Measurements from ENCODE around the gene PON3.

The PON3 gene

DNA sequence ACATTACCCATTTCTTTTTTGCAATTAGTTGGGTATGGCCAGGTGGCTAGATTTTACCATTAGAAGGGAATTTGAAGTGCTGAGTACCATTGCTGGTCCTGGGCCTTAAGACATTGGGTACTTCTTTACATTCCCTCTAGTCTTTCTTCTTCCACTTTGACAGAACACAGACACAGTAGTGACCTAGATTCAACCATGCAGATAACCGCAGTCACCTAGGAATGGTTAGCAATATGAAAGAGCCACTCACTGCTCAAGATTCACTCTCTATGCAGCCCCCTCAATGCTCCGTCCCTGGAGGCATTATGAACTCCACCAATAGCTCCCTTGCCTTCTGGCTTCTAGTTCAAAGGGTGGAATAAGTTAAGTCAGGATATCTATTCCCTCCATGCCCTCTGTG, 55.7 kb downstream of the PON3 start:
- no peak for DNase-seq (ENCODE audit: low read depth, low spot score)

- DNase-seq (ENCODE audit: low read depth, low spot score), result no peak
These were observed 57.3 kb downstream of the PON3 start for GRCh38 chr7:95338832-95339231.

GRCh38 chr7:95335093-95335492, 61.1 kb downstream of the PON3 start:
- no peak for DNase-seq (ENCODE audit: low read depth, low spot score)

DNA sequence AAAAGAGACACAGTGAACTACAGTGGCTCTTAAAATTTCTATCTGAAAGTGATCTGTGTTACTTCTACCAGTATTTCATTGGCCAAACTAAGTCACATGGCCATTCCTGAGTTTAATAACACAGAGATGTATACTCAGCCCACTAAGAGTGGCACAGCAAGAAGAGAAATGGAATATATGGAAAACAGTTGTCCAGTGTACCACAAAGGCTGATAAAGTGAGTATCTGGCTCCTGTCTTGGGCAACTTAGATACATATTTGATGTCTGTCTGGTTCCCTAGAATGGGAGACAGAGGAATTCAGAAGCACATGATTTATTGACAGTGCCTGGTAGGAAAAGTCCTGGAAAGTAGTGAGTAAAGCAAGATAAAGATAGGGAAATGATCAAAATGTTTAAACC, 61.7 kb downstream of the PON3 start:
- DNase-seq (ENCODE audit: low read depth, low spot score), result no peak

DNA sequence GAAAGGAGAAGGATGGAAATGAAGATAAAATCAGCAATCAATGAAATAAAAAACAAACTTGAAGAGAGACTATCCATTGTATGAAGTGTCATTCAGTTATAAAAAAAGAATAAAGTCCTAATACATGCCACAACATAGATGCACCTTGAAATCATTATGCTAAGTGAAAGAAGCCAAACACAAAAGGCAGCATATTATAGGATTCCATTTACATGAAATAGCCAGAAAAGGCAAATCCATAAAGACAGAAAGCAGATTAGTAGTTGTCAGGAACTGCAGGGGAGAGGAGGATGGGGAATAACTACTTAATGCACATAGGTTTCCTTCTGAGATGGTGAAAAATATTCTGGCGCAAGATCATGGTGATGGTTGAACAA, 65.2 kb downstream of the PON3 start:
- DNase-seq (ENCODE audit: low read depth, low spot score), result no peak

- no peak for DNase-seq (ENCODE audit: low read depth, low spot score)
These were observed 65.8 kb downstream of the PON3 start for GRCh38 chr7:95330204-95330960.

DNA sequence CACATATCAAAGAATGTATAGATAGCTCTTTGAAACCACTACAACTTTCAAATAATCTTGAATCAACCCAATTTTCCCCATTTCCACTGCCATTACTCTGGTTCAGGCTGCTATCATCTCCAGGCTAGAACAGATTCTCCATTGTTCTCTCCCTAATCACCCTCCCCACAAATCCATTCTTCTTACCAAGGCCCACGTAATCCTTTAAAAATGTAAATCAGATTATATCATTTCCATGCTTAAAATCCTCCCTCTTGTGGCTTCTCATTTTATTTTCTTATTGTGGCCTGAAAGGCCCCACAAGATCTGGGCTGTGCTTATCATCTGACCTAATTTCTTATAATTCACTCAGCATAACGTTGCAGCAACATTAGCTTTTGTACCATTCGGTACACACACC, 68.8 kb downstream of the PON3 start:
- no peak for DNase-seq (ENCODE audit: low read depth, low spot score)

DNA sequence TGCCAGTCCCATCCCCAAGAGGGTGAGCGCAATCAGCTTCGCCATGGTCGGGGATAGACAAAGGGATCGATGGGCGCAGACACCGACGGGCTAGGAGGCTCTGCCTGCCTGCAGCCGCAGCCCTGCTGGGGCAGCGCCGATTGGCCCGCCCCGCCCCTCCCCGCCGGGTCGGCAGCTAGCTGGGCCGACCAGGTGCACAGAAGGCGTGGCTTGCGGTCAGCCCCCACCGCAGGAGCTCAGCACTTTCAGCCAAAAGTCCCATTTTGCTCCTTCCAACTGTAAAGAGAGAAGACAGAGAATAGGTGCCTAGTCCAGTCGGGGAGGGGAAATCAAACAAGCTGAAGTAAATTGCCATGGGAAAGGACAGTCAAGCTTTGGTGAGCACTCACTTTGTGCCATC, 71.7 kb downstream of the PON3 start, which contains the start of gene PON1:
TSS of gene PON1 (minus strand) at position 102 of the 400 bp plus-strand sequence. CDS start at position 45, 57 bp downstream.
- DNase-seq (ENCODE audit: low read depth, low spot score), result no peak

- DNase-seq (ENCODE audit: low read depth, low spot score), result no peak
These were observed 72.6 kb downstream of the PON3 start for GRCh38 chr7:95323410-95324129.

DNA sequence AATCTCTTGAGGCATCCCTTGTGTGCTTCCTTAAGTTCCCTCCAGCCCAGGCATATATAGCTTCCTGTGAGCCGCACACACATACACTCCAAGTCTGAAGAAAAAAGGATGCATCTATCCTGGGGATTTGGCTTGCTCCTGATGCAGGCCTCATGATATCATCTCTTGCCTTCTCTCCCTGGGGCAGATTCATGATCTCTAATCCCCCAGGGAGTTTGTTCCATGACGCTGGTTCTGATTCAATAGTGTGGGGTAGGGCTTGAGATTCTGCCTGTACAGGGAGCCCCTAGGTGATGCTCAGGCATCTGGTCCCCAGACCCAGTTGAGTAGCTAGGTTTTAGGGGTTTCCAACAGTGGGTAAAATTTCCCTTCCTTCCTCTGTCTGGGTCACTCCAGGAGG, 73.3 kb downstream of the PON3 start:
- DNase-seq (ENCODE audit: low read depth, low spot score), result no peak

DNA sequence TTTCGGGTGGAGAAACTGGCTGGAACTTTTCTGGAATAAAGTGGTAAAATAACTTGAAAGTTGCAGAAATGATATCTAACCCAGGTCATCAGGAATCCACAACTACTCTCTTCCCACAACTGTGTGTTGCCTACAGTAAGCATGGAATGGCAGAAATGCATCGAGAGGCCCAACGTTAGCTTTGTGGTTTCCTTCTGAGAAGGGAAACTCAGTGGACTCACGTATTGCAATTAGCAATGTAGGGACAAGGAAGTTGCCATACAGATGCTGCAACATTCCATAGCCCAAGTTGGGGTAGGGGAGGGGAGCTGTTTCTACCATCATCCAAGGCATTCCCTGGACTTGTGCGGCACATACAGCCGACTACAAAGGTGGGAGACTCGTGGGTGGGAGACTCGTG, 73.8 kb downstream of the PON3 start:
- no peak for DNase-seq (ENCODE audit: low read depth, low spot score)

DNA sequence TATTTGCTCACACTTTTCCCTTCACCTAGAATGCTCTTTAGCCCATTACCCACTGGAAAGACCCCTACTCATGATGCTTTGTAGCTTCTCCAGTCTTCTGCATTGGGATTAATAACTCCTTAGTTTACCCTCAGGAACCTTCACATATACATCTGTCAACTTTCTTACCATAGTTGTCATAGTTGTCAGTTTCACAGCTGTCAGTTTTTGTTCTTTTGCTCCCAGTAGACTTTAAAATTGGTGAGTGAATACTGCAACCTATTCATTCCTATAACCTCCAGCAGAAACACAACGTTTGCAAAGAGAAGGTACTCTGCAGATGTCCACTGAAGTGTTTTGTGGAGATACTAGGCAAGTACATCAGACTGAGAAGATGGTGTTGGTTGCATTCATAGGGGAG, 74.5 kb downstream of the PON3 start:
- no peak for DNase-seq (ENCODE audit: low read depth, low spot score)

DNA sequence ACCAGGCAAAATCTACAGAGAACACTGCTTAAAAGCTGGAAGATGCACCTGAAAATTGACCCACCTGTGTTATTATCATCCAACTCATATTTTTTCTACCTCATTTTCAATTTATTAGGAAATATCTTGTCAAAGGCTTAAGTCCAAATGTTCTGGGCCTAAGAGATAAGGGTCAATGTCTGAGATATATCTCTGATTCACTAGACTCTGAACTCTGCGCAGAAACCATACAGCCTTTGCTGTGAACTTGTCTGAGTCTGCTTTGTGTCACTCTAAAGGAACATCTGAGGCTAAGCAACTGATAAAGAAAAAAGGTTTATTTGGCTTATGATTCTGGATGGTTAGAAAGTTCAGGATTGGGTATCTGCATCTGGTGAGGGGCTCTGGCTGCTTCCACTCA, 75.5 kb downstream of the PON3 start:
- DNase-seq (ENCODE audit: low read depth, low spot score), result no peak

DNA sequence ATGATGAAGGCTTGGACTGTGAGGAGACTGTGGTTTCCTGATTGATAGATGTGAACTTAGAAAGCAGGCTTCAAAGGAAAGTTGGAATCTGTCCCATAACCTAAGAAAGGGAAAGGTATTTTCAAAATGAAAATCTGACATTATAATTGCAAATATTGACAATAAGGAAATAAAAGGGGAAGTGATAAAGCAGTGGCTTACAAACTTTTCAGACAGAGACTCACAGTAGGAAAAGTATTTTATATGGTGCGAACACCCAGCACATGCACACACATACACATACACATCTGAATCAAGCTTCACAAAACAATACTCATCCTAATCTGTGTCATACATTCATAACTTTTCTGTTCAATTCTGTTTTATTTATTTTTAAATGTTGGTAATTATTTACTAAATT, 76.6 kb downstream of the PON3 start:
- no peak for DNase-seq (ENCODE audit: low read depth, low spot score)

- DNase-seq (ENCODE audit: low read depth, low spot score), result no peak
These were observed 77.6 kb downstream of the PON3 start for GRCh38 chr7:95318501-95319100.

DNA sequence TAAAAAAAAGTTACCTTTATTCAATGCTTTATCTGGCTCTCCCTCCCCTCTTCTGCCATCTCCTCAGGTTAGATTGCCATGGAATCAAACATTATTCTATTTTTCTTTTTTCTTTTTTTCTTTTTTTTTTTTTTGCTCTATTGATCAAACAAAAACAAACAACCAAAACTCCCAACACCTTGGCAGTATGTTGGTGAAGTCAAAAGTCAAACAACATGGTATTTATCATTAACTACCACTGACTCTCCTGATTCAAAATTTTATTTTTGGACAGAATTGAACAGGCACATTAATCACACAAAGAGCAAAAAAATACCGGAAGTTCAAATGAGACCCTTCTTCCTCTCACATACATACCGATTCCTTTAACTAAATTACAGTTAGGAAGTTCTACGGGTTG, 78.2 kb downstream of the PON3 start:
- no peak for DNase-seq (ENCODE audit: low read depth, low spot score)

GRCh38 chr7:95317546-95317945, 78.6 kb downstream of the PON3 start:
- DNase-seq (ENCODE audit: low read depth, low spot score), result no peak

DNA sequence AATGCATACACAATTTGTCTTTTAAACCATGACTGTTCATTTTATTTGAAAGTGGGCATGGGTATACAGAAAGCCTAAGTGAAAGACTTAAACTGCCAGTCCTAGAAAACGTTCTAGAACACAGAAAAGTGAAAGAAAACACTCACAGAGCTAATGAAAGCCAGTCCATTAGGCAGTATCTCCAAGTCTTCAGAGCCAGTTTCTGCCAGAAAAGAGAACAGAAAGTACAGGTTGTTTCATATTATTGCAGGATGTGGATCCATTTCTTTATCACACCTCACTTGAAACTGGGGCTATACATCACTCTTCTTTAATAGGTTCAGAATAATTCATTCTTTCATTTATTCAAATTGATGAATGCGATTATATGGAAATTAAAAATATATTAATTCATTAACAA, 79.6 kb downstream of the PON3 start:
- no peak for DNase-seq (ENCODE audit: low read depth, low spot score)

GRCh38 chr7:95312561-95312960, 83.6 kb downstream of the PON3 start:
- no peak for DNase-seq (ENCODE audit: low read depth, low spot score)

DNA sequence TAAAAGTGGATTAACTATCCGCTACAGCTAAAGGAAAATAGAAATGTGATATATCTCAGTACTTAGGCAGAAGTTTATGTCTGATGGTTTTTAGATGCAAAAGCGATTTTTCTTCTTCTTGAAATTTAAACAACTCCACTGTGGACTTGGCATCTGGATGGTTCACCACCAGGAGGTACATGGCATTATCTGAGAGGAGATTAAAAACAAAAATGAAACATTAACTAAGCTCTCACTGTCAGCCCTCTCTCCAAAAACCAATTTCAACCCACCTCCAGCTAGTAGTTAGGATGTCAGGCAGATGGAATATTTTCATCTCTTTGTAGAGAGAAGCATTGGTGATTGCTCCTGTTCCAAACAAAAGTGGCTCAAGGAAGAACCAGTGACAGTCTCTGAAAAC, 84.8 kb downstream of the PON3 start:
- DNase-seq (ENCODE audit: low read depth, low spot score), result no peak

GRCh38 chr7:95309951-95310350, 86.2 kb downstream of the PON3 start:
- DNase-seq (ENCODE audit: low read depth, low spot score), result no peak
